ENCODE measurements around the gene BSDC1. TPM values are rescaled to one million over a fixed set of nuclear protein-coding genes. Genes with fewer than 3 reads are reported as not detected.
"Not testable (repeated sequence)": the region's sequence is repeated elsewhere in the genome, so short reads cannot be mapped to it uniquely, and the experiment has no call there.

BSDC1 gene, protein sequence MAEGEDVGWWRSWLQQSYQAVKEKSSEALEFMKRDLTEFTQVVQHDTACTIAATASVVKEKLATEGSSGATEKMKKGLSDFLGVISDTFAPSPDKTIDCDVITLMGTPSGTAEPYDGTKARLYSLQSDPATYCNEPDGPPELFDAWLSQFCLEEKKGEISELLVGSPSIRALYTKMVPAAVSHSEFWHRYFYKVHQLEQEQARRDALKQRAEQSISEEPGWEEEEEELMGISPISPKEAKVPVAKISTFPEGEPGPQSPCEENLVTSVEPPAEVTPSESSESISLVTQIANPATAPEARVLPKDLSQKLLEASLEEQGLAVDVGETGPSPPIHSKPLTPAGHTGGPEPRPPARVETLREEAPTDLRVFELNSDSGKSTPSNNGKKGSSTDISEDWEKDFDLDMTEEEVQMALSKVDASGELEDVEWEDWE
- total RNA-seq = 85.1 and 90.1 TPM in 2 replicates

DNA sequence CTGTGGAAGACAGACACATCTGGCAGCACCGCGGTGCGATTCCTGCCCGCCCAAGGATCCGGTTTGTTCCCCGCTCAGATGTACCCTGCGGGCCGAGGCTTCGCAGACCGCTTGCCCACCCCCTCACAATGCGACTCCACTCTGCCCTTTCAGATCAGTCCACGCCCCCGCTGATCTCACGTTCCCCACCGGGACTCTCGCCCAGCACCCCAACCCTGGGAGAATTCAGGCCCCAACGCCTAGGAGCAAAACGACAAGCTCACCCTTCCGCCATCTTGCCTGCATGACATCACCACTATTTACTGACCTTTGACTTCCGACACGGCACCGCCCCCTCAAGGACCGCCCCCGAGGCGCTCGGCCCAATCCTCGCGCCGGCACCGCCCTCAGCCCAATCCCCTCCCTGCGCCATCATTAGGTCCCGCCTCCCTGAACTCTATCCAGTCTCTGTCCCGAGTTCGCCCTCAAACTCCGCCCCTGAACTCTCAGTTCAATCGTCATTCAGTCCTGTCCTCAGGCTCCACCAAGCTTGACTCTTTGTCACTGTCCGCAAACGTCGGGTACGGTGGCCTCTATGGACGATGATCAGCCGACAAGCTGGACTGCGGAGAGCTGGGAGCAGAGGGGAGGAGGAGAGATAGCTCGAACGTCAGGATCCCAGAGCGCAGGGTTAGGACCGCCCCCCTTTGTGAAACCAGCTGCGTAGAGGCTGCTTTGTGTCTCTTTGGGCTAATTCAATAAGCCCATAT, at the start of gene BSDC1:
Gene BSDC1, minus strand, starts transcription at position 301 of the 749 bp plus-strand sequence. Its CDS starts 27 bp downstream, at position 274.
- DNase-seq (ENCODE audit: low read depth) = peak; percentile 96

DNA sequence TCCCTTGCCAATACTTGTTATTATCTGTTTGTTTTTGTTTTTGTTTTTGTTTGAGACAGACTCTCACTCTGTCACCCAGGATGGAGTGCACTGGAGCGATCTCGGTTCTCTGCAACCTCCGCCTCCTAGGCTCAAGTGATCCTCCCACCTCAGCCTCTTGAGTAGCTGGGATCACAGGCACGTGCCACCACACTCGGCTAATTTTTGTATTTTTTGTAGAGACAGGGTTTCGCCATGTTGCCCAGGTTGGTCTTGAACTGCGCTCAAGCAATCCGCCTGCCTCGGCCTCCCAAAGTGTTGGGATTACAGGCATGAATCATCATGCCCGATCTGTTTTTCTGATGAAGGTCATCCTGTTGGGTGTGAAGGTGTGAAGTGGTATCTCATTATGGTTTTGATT, 47.2 kb upstream of the BSDC1 start:
- DNase-seq (ENCODE audit: low read depth) = not testable (repeated sequence)

DNA sequence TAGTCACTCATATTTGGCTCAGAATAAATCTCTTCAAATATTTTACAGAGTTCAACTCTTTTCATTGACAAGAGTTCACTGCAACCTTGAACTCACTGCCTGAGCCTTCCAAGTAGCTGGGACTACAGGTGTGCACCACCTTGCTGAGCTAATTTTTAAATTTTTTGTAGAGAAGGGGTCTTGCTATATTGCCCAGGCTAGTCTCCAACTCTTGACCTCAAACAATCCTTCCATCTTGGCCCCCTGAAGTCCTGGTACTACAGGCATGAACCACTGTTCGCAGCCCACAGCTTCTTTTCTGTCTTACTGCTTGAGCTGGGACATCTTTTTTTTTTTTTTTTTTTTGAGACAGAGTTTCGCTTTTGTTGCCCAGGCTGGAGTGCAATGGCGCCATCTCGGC, 44.5 kb upstream of the BSDC1 start:
- DNase-seq (ENCODE audit: low read depth) = not testable (repeated sequence)

DNA sequence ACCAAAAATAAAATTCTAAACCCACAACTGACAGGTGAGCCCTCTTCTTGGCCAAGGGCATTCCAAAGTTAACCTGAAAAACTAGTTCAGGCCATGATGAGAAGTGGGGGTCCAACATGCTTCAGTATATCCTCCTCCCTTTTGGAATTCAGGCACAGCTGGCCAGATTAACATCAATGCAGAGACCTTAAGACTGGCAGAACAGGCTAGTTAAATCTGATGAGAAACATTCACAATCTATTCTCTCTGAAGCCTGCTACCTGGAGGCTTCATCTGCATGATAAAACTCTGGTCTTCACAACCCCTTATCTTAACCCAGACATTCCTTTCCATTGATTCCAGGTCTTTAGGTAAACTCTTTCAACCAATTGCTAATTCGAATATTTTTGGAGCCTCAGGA, 43.9 kb upstream of the BSDC1 start:
- DNase-seq (ENCODE audit: low read depth) = no peak

DNA sequence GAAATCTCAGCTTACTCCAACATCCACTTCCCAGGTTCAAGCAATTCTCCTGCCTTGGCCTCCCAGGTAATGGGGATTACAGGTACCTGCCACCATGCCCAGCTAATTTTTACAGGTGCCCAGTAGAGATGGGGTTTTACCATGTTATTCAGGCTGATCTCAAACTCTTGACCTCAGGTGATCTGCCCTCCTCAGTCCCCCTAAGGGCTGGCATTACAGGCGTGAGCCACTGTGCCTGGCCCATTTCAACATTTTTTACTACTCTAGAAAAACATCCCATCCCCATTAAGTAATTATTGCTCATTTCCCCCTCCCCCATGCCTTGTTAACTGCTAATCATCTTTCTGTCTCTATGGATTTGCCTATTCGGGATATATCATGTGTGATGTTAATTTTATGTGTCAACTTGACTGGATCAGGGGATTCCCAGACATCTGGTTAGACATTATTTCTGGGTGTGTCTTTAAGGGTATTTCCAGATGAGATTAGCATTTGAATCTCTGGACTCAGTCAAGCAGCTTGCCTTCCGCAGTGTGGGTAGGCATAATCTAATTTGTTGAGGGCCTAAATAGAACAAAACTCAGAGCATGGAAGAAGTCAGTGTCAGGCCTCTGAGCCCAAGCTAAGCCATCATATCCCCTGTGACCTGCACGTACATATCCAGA, 37.6 kb upstream of the BSDC1 start:
- peak; percentile 8 for DNase-seq (ENCODE audit: low read depth)

DNA sequence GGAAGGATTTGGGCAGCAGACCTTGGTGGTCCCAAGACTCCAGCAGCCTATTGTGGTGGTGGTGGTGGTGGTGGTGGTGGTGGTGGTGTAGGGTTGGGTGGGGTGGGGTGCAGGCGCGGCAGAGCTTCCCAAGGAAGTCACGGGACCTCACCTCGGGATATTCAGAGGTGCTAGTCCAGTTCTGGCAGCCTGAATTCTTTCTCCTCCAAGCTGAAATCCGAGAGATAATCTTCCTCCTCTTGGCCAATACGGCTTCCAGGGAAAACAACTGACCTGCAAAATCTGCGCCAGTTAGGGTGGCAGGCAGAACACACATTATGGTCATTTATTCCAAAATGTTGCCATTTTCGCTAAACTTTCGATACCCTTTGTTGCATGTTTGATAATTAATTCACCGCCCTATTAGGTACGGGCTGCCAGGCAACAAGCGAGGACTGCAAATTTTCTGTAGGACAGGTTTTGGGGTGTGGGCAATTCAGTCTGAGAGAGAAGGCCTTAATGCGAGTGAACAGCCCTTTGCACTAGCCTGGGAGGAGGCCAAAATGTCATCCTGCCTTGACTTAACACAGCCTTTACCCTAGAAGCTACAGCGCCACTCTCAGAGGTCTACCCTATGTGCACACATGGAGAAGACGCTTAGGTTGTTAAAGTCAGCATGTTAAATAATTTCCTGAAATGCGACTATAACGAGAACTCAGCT, 33.2 kb upstream of the BSDC1 start:
- DNase-seq (ENCODE audit: low read depth) = no peak

DNA sequence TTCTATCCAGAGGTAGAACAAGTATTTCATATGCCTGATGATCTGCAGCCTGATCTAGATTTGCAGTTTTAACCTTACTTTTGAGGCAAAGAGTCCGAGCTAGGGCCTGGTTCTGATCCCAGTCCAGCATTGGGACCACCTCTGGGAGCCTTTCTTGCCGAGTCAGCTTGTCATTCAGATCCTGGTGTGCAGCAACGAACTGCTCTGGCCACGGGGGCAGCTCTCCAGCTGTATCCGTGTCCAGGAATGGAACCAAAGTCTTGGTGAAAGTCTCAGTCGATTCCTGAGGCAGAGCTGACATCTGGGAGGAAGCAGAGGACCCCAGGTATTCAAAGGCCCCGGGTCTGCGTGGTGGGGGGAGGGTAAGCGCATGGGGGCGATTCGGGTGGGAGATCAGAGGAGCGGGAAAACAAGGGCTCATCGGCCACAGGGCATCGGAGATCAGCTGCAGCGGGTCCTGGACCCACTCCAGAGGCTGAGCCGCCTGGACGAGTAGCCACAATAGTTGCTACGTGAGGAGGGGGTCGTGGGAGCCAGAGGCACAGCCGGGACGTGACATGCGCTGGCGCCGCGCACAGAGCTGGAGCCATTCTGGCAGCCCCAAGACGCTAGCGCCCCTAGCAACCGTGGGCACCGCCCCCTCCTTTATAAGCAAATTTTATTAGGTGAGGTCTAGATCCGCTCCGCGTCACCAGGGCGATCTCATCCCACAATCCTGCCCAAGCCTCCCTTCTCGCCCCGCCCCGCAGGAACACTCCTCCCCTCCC, 32.4 kb upstream of the BSDC1 start:
- DNase-seq (ENCODE audit: low read depth) = peak; percentile 3

DNA sequence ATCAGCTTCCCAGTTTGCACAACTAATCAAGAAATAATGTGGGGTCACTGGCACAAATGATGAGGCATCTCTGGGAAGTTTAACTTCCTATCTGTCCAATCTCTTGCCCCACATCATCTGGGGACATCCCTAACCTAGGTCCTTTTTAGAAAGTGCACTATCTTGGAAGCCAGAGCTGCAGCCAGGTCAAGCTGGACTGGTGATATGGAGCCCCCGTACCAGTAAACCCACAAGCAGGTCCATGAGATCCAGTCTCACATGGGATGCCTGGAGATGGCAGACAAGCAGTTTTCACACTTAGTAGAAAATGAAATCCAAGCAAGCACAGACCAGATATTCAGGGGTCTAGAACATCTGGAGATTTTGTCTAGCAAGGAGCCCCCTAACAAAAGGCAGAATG, 27.5 kb upstream of the BSDC1 start:
- no peak for DNase-seq (ENCODE audit: low read depth)

DNA sequence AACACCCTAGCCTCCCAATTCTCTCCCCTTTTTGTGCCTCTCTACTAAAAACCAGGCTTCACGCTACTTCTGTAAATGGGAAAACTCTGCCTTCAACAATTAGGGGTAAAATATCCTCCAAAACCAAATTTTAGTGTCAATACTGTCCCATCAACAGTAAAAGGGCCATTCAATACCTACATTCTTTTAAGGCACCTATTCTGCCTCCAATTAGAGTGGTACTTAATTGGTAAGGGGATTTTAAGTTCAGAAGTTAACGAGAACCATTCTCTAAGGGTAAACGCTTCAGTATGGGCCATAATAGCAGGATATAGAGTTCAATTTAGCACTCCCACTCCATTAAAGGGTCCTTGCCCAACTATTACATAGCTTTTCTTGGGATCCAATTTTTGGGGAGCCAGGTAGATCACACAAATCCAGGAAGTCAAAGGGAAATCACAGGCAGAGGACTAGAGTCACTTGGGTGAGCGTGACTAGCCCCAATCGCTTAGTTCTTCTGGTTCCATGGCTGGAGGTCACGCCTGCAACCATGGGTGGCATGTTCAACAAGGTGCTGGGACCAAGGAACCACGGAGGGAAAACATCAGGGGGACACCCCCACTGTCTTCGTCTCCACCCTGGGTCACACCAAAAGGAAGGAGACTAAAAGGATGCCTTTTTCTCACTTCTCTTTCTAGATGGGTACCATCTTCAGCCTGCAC, 20.1 kb upstream of the BSDC1 start:
- no peak for DNase-seq (ENCODE audit: low read depth)

DNA sequence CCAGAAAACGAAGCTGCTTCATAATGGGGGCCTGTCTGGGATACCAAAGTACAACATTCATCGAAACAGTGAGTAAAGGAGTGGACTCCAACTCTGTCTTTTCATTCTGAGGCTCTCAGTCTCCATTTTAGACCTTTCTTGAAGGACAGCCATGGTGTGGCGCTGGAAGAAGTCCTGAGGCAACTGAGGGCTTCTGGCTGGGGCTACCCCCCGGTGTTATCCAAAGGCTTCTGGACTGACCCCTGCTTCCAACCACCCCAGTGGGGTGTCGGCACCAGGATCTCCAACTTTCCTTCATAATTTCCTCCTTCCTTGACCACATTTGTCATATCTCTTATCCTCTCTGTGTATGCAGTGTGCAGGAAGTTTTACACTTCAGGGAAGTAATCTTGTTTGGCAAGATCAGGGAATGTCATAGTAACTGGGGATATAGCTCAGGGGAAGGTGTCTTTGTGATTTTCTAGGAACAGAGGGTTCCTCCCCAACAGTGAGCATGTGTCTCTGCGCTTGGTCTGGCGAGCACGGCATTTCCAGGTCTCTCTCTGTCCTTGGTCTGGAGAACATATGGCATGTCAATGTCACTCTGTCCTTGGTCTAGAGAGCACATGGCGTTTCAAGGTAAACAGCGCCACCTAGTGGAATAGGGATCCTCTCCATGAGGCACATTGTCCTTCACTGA, 19.4 kb upstream of the BSDC1 start:
- DNase-seq (ENCODE audit: low read depth) = peak; percentile 38

DNA sequence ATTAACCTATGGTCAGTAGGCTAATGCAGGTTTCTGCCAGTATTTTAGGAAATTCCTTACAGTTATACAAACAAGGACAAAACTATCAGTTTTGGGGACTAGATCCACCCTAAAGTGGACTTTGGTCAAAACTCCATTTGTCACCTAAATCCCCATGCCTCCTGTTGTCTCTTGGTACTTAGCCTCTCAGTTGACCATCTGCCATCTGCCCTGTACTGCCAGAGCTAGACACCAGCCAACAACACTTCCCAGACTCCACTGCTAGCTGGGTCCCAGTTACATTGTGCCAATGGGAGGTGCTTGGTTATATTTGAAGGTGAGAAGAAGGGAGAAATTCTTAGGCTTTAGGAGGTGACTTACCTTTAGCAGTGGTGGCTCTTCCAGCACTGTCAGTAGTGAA, 17.0 kb upstream of the BSDC1 start:
- DNase-seq (ENCODE audit: low read depth) = no peak

DNA sequence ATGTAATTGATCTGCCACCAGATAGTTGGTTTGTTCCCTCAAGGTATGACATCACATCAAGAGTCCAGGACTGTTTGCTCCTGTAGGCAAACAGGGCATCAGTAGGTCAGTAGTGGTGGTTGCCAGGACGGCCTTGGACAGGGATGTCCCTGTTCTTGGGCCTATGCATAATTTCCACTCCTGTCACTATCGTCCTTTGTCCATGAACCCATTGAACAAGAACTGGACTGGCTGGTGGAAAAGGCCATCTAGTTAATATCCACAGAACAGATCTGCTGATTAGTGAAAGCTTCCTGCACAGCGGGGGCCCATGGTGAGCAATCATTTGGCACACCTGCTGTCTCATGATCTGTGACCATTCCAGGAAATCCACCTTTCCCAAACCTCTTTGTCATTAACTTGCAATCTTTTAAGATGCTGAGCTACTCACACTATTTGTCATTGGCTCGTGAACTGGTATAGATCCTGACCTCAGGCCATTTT, 12.4 kb upstream of the BSDC1 start:
- DNase-seq (ENCODE audit: low read depth) = peak; percentile 56

DNA sequence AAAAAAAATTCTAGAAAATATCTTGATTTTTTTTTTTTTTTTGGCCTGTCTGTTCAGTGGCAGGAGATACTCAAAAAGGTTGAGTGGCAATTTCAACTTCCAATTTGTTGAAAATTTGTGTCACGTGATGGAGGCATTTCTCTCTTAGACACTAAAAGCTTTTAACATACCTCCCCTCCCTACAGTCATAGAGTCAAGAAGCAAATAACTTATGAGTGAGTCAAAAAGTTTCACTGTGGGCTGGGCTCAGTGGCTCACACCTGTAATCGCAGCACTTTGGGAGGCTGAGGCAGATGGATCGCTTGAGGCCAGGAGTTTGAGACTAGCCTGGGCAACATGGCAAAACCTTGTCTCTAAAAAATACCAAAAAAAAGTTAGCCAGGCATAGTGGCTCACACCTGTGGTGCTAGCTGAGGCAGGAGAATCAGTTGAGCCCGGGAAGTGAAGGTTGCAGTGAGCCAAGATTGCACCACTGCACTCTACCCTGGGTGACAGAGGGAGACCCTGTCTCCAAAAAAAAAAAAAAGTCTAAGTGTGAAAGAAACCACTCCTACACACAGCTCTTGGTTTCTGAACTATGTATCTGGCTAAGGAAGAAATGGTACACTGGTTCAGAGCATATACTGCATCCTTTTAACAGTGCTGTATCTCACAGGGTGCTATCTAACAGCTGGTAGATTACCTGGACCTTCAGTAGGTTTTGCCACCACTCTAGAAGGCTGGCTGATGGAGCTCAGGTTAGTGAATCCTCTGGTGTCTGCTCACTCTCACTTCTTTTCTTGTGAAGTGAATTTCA, 11.6 kb upstream of the BSDC1 start:
- DNase-seq (ENCODE audit: low read depth) = peak; percentile 4

DNA sequence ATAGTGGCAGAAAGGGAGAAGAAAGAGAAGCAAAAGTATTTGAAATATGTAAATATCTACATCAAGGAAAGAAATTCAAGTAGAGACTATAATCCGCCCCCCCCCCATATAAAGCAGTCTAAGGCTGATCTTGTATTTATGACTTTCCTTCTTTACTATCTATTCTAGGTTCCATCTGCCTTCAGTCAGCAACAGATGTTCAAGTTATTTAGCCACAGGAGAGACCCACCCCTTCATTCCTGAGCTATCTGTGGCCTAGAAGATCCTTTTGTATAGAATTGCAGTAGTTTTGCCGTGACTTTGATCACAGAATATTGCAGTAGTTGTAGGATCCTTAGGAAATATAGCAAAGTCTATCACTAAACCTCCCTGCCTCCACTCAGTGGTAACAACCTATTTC, 10.7 kb upstream of the BSDC1 start:
- no peak for DNase-seq (ENCODE audit: low read depth)

DNA sequence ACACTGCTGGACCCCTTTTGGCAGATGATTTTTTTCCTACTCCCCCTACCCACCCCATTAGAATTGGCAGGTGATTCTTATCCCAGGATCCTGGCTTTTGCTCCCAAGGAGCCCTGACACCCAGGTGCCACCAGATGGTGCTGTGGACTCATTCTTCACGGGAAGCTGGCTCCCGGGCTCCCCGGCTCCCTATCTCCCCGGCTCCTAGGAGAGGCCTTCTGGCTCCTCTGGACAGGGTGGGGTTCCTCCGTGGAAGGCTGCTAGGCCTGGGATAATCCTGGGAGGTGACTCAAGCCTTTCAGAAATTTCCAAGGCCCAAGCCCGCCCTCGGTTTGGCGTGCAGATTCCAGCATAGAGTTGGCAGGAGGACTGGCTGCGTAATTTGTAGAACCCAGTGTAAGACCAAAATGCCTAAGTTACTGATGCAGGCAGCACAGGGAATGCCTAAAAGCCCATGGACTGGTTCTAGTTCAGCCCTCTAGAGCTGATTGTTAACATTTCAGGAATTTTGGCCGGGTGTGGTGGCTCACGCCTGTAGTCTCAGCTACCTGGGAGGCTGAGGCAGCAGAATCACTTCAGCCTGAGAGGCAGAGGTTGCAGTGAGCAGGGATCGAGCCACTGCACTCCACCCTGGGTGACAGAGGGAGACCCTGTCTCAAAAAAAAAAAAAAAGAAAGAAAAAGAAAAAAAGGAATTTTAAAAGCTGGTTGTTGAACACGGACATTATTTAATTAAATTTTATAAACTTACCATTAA, 6.8 kb upstream of the BSDC1 start:
- DNase-seq (ENCODE audit: low read depth) = peak; percentile 57

DNA sequence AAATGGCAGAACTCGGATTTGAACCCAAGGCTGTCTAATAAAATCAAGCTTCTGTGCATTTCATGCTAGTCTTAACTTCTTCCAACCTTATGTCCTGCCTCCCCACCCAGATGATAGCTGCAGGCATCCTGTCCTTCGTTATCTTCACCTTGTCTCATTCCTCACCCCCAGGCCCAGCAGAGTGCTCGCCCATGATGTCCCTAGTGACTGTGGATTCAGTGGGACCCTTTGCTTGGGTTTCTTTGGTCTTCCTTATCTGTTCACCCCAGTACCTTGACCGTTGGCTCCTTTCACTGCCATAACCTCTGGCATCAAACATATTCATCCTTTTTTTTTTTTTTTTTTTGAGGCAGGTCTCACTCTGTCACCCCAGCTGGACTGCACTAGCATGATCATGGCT, 5.6 kb upstream of the BSDC1 start:
- DNase-seq (ENCODE audit: low read depth) = no peak

DNA sequence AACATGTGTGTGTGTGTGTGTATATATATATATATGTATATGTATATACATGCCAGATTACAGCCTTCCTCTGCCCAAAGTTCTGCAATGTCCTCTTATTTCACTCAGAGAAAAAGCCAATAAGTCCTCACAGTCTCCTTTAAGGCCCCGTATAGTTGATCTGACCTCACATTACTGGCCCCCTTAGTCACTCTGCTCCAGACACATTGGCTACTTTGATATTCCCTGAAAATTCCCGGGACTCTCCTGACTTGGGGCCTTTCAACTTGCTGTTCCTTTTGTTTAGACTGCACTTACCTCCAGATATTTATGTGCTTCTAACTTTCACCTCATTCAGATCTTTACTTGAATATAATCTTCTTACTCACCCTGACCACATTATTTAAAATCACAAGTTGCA, 4.2 kb upstream of the BSDC1 start:
- peak; percentile 17 for DNase-seq (ENCODE audit: low read depth)

DNA sequence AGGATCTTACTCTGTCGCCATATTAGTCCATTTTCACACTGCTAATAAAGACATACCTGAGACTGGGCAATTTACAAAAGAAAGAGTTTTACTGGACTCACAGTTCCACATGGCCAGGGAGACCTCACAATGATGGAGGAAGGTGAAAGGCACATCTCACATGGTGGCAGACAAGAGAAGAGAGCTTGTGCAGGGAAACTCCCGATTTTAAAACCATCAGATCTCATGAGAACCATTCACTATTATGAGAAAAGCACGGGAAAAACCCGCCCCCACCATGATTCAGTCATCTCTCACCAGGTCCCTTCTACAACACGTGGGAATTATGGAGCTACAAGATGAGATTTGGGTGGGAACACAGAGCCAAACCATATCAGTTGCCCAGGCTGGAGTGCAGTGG, 2.3 kb upstream of the BSDC1 start:
- DNase-seq (ENCODE audit: low read depth) = not testable (repeated sequence)
